ENCODE data around the gene MRPS10.

Gene MRPS10

DNA sequence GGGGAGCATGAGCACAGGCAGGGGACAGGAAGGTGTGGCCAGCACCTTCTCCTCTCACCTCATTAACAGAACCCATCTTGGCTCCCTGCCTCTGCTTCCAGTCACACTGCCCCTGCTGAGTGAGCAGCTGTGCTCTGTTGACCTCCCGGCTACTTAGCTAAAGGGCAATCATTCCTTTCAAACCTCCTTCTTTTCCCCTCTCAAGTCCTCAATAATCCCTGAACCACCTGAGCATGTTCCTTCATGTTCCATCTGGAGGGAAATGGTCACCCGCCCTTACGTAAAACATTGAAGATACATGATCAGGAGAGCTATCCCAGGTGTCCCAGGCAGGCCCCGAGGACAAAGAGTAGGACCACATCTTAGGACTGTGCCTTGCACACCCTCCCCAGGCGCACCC lies 21.7 kb upstream of the MRPS10 start:
- peak overlapping the region; percentile 18; the same call in 1 of the 2 replicates for H3K9ac ChIP-seq (ENCODE audit: low read length)
- H3K79me2 ChIP-seq (ENCODE audit: low read length): 0 out of 2 replicates have a peak, but pooled peaks cover 4% of the 10 kb centered on the region
- TF ChIP-seq EZH2phosphoT487 (IDR thresholded peaks at IDR 0.05; ENCODE audit: low read depth): no peak
- TF ChIP-seq, protein P1, sequence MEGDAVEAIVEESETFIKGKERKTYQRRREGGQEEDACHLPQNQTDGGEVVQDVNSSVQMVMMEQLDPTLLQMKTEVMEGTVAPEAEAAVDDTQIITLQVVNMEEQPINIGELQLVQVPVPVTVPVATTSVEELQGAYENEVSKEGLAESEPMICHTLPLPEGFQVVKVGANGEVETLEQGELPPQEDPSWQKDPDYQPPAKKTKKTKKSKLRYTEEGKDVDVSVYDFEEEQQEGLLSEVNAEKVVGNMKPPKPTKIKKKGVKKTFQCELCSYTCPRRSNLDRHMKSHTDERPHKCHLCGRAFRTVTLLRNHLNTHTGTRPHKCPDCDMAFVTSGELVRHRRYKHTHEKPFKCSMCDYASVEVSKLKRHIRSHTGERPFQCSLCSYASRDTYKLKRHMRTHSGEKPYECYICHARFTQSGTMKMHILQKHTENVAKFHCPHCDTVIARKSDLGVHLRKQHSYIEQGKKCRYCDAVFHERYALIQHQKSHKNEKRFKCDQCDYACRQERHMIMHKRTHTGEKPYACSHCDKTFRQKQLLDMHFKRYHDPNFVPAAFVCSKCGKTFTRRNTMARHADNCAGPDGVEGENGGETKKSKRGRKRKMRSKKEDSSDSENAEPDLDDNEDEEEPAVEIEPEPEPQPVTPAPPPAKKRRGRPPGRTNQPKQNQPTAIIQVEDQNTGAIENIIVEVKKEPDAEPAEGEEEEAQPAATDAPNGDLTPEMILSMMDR (IDR thresholded peaks at IDR 0.05; ENCODE audit: low read depth, low read length): no peak
- peaks cover 60% of the 10 kb centered on the region for H3K4me1 ChIP-seq (ENCODE audit: low read length)
- no peaks in the 10 kb centered on the region for H3K9me3 ChIP-seq (ENCODE audit: insufficient read depth, low read length)
- H3K4me2 ChIP-seq (ENCODE audit: low read length): peak overlapping the region; percentile 70
- H4K20me1 ChIP-seq (ENCODE audit: insufficient read depth, low read length): no peaks in the 10 kb centered on the region
- no peak overlapping the region; the same call in 1 of the 2 replicates for H3K4me3 ChIP-seq (ENCODE audit: low read length)
- H3K27ac ChIP-seq (ENCODE audit: low read length): peak overlapping the region; percentile 81
- H2AFZ ChIP-seq (ENCODE audit: low read depth, low read length): no peak overlapping the region
- H3K36me3 ChIP-seq (replicated peaks; ENCODE audit: low read depth, low read length): peaks cover 34% of the 10 kb centered on the region
- no peaks in the 10 kb centered on the region for H3K27me3 ChIP-seq (ENCODE audit: low read depth, low read length)

DNA sequence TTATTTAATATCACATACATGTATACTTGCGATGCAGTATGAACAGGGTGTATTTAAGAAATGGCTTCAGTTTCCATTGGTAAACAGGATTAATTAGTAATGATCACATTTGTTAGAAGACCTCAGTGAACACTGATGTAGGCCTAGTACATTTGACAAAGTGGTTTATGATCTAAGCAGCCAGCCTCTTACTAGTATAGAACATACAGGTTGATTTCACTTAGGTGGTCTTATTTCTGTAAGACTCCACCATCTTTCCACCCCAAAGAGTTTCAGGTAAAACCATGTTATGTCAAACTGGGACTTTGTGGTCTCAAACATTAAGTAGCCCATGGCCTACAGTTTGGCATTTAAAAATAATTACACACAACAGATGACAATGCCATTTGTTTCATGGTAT lies 20.2 kb upstream of the MRPS10 start:
- Histone ChIP-seq H3K9ac (ENCODE audit: low read length) (no peak overlapping the region), H4K20me1 (ENCODE audit: insufficient read depth, low read length) (no peaks in the 10 kb centered on the region), H2AFZ (ENCODE audit: low read depth, low read length) (no peak overlapping the region), H3K4me2 (ENCODE audit: low read length) (peak overlapping the region; percentile 70), H3K4me3 (ENCODE audit: low read length) (no peak overlapping the region), H3K36me3 (replicated peaks; ENCODE audit: low read depth, low read length) (peaks cover 34% of the 10 kb centered on the region), H3K27me3 (ENCODE audit: low read depth, low read length) (no peaks in the 10 kb centered on the region), H3K9me3 (ENCODE audit: insufficient read depth, low read length) (no peaks in the 10 kb centered on the region), H3K27ac (ENCODE audit: low read length) (peak overlapping the region; percentile 81), H3K79me2 (ENCODE audit: low read length) (0 out of 2 replicates have a peak, but pooled peaks cover 4% of the 10 kb centered on the region), H3K4me1 (ENCODE audit: low read length) (peaks cover 60% of the 10 kb centered on the region)
- no peak for TF ChIP-seq EZH2phosphoT487 (IDR thresholded peaks at IDR 0.05; ENCODE audit: low read depth)
- TF ChIP-seq, protein P1 (IDR thresholded peaks at IDR 0.05; ENCODE audit: low read depth, low read length): no peak

DNA sequence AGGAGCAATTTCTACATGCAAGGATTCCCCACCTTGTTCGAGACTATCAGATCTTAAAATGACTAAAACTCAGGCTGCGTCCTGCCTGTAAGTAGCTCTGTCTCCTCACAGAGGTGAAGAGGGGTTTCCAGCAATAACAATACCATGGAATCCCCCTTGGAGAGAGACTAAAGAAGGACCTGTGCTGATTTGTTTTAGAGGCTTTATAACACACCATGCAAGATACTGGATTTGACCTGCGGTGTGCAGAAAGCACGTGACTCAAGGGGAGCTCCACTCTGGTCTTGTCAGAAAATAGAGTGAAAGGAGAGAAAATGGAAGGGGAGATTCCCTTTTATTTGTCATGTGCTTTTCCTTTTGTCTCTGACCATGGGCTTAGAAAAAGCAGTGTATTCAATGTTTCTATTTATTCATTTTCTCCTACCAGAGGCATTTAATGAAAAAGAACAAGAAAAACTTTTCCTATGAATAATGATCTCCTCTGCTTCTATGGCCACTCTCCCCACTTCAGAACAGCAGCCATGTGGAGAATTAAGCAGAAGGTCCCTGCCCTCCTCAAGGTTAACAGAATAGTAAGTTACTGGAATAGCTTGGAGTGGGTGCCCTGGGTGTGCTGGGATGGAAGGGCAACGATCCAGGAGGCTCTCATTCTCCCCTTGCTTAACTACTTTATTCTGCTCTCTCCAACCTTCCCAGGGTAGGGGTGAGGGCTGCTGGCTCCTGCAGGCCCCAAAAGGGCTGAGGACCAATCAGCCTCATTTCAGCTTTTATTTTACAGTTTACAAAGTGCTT lies 19.2 kb upstream of the MRPS10 start:
- TF ChIP-seq EZH2phosphoT487 (IDR thresholded peaks at IDR 0.05; ENCODE audit: low read depth): no peak
- TF ChIP-seq, protein P1 (IDR thresholded peaks at IDR 0.05; ENCODE audit: low read depth, low read length): no peak
- H4K20me1 ChIP-seq (ENCODE audit: insufficient read depth, low read length): no peaks in the 10 kb centered on the region
- H2AFZ ChIP-seq (ENCODE audit: low read depth, low read length): no peak overlapping the region; the same call in 1 of the 2 replicates
- peaks cover 37% of the 10 kb centered on the region for H3K36me3 ChIP-seq (replicated peaks; ENCODE audit: low read depth, low read length)
- 0 out of 2 replicates have a peak, but pooled peaks cover 4% of the 10 kb centered on the region for H3K79me2 ChIP-seq (ENCODE audit: low read length)
- peak overlapping the region; percentile 70 for H3K4me2 ChIP-seq (ENCODE audit: low read length)
- H3K9ac ChIP-seq (ENCODE audit: low read length): peak overlapping the region; percentile 51
- peaks cover 60% of the 10 kb centered on the region for H3K4me1 ChIP-seq (ENCODE audit: low read length)
- H3K4me3 ChIP-seq (ENCODE audit: low read length): peak overlapping the region; percentile 57
- H3K9me3 ChIP-seq (ENCODE audit: insufficient read depth, low read length): no peaks in the 10 kb centered on the region
- peak overlapping the region; percentile 81 for H3K27ac ChIP-seq (ENCODE audit: low read length)
- H3K27me3 ChIP-seq (ENCODE audit: low read depth, low read length): no peaks in the 10 kb centered on the region

DNA sequence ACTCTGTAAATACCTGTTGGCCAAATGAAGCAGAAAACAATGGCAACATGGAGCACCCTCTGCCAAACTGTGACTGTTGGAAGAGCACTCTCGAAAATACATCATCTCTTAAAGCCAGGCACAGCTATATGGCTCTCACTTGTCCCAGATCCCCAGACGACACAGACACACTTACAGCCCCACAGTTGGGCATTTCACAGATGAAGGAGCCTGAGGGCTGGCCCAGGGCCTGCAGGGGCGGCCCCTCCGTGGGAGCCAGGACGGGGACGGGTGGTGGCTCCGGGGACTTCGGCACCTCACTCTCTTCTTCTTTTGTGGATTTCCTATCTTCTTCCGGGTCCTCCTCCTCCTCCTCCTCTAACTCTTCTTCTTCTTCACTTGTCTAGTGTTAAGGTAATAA lies 18.4 kb upstream of the MRPS10 start:
- TF ChIP-seq, protein P1 (IDR thresholded peaks at IDR 0.05; ENCODE audit: low read depth, low read length): no peak
- no peak for TF ChIP-seq EZH2phosphoT487 (IDR thresholded peaks at IDR 0.05; ENCODE audit: low read depth)
- Histone ChIP-seq H4K20me1 (ENCODE audit: insufficient read depth, low read length) (no peaks in the 10 kb centered on the region), H3K36me3 (replicated peaks; ENCODE audit: low read depth, low read length) (peaks cover 43% of the 10 kb centered on the region), H3K27me3 (ENCODE audit: low read depth, low read length) (no peaks in the 10 kb centered on the region), H2AFZ (ENCODE audit: low read depth, low read length) (no peak overlapping the region), H3K4me1 (ENCODE audit: low read length) (peaks cover 57% of the 10 kb centered on the region), H3K27ac (ENCODE audit: low read length) (peak overlapping the region; percentile 81), H3K9ac (ENCODE audit: low read length) (peak overlapping the region; percentile 51), H3K4me2 (ENCODE audit: low read length) (peak overlapping the region; percentile 70), H3K4me3 (ENCODE audit: low read length) (peak overlapping the region; percentile 57), H3K9me3 (ENCODE audit: insufficient read depth, low read length) (no peaks in the 10 kb centered on the region), H3K79me2 (ENCODE audit: low read length) (0 out of 2 replicates have a peak, but pooled peaks cover 4% of the 10 kb centered on the region)
